Thymus (tissue), 2 donors: ENCODE measurements around the gene GTF3C5. TPM values are rescaled to one million over a fixed set of nuclear protein-coding genes. Genes with fewer than 3 reads are reported as not detected.

Experiments
- polyA plus RNA-seq: library from polyadenylated mRNA; stranded (reverse); fragments of 200-250 nt; gene quantifications from one replicate; pipeline ENCODE4 v1.2.3, GENCODE V29; 2013
- total RNA-seq: library from RNA; stranded (reverse); fragments of 120-200 nt; gene quantifications from one replicate; pipeline ENCODE4 v1.2.4, GENCODE V29; 2013
- donor health status: healthy.

GTF3C5 gene
- total and polyA plus RNA-seq, 2 donors, result 64.0 to 85.7 TPM

Other genes starting within 250 kb of the GTF3C5 start
- gene AK8, start 152.7 kb upstream of the GTF3C5 start, total RNA-seq, result 1.8 TPM
- gene AK8, start 152.7 kb upstream of the GTF3C5 start, polyA plus RNA-seq, result 2.3 TPM
- gene SPACA9, start 152.1 kb upstream of the GTF3C5 start, total RNA-seq, result 4.6 TPM
- 5.8 TPM for gene SPACA9, start 152.1 kb upstream of the GTF3C5 start, polyA plus RNA-seq
- 15.1 TPM for gene TSC1, start 86.4 kb upstream of the GTF3C5 start, total RNA-seq
- 18.7 TPM for gene TSC1, start 86.4 kb upstream of the GTF3C5 start, polyA plus RNA-seq
- 0.61 TPM for gene GFI1B, start 52.3 kb upstream of the GTF3C5 start, total RNA-seq
- 0.34 TPM for gene GFI1B, start 52.3 kb upstream of the GTF3C5 start, polyA plus RNA-seq
- gene CEL, start 31.0 kb downstream of the GTF3C5 start, total RNA-seq, result 0.76 TPM
- 3.2 TPM for gene CEL, start 31.0 kb downstream of the GTF3C5 start, polyA plus RNA-seq
- gene RALGDS, start 90.2 kb downstream of the GTF3C5 start, total RNA-seq, result 25.9 TPM
- gene RALGDS, start 90.2 kb downstream of the GTF3C5 start, polyA plus RNA-seq, result 42.1 TPM
- 3.0 TPM for gene GBGT1, start 132.9 kb downstream of the GTF3C5 start, total RNA-seq
- 5.3 TPM for gene GBGT1, start 132.9 kb downstream of the GTF3C5 start, polyA plus RNA-seq
- gene OBP2B, start 178.3 kb downstream of the GTF3C5 start, total RNA-seq, result not detected
- 0.09 TPM for gene OBP2B, start 178.3 kb downstream of the GTF3C5 start, polyA plus RNA-seq
- gene ABO, start 244.2 kb downstream of the GTF3C5 start, total RNA-seq, result 0.14 TPM
- gene ABO, start 244.2 kb downstream of the GTF3C5 start, polyA plus RNA-seq, result 1.3 TPM